IMR-90 (cell line): ENCODE results near the gene UNC13C.

Experiments used
- CEBPB ChIP-seq: IDR thresholded peaks from 2 replicates; pipeline ENCODE4 v1.6.1; 2012; ENCODE audit warnings: low read depth, low read length, improper control_type of control experiment
- MAFK ChIP-seq: IDR thresholded peaks from 2 replicates; pipeline ENCODE4 v1.6.1; 2012; ENCODE audit warnings: low read depth, low read length, improper control_type of control experiment
- MXI1 ChIP-seq: IDR thresholded peaks from 2 replicates; pipeline ENCODE4 v1.6.1; 2012; ENCODE audit warnings: low read depth, mild to moderate bottlenecking, low read length, moderate library complexity, borderline replicate concordance
- POLR2A ChIP-seq: IDR thresholded peaks from 2 replicates; pipeline ENCODE4 v1.6.1; 2012; ENCODE audit warnings: mild to moderate bottlenecking, low read depth, low read length
- RCOR1 ChIP-seq: IDR thresholded peaks from 2 replicates; pipeline ENCODE4 v1.6.1; 2012; ENCODE audit warnings: mild to moderate bottlenecking, low read length, improper control_type of control experiment; ENCODE audit not compliant: insufficient replicate concordance
- SMC3 ChIP-seq: fragments of 150-350 bp; IDR thresholded peaks from 2 replicates; pipeline ENCODE4 v1.6.1; 2016; ENCODE audit warnings: low read depth, mild to moderate bottlenecking, antibody characterized with exemption, low read length, moderate library complexity
- TF ChIP-seq, protein P1 (sequence below): conservative IDR thresholded peaks from 2 replicates; pipeline ENCODE4 v1.5.1; 2012; ENCODE audit warnings: mild to moderate bottlenecking, low read depth, low read length, improper control_type of control experiment
- TF ChIP-seq, protein P2 (sequence below): fragments of 150-350 bp; IDR thresholded peaks from 2 replicates; pipeline ENCODE4 v1.6.1; 2017; ENCODE audit warnings: mild to moderate bottlenecking, antibody characterized with exemption, low read length, low read depth

- TF ChIP-seq, protein P1, sequence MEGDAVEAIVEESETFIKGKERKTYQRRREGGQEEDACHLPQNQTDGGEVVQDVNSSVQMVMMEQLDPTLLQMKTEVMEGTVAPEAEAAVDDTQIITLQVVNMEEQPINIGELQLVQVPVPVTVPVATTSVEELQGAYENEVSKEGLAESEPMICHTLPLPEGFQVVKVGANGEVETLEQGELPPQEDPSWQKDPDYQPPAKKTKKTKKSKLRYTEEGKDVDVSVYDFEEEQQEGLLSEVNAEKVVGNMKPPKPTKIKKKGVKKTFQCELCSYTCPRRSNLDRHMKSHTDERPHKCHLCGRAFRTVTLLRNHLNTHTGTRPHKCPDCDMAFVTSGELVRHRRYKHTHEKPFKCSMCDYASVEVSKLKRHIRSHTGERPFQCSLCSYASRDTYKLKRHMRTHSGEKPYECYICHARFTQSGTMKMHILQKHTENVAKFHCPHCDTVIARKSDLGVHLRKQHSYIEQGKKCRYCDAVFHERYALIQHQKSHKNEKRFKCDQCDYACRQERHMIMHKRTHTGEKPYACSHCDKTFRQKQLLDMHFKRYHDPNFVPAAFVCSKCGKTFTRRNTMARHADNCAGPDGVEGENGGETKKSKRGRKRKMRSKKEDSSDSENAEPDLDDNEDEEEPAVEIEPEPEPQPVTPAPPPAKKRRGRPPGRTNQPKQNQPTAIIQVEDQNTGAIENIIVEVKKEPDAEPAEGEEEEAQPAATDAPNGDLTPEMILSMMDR = no peak
- TF ChIP-seq CEBPB (no peak), MXI1 (no peak), SMC3 (no peak), POLR2A (no peak), MAFK (no peak), RCOR1 (no peak)
- TF ChIP-seq, protein P2, sequence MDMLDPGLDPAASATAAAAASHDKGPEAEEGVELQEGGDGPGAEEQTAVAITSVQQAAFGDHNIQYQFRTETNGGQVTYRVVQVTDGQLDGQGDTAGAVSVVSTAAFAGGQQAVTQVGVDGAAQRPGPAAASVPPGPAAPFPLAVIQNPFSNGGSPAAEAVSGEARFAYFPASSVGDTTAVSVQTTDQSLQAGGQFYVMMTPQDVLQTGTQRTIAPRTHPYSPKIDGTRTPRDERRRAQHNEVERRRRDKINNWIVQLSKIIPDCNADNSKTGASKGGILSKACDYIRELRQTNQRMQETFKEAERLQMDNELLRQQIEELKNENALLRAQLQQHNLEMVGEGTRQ = no peak
Observed at GRCh38 chr15:54029081-54029480, 50.8 kb downstream of the UNC13C start.
